GM18951 (cell line): ENCODE measurements around the gene EVC2.

Experiments
- POLR2A ChIP-seq: IDR thresholded peaks from 4 replicates; pipeline ENCODE4 v1.6.1; 2011; ENCODE audit warnings: mild to moderate bottlenecking; ENCODE audit not compliant: insufficient read length, insufficient read depth; ENCODE audit errors: extremely low read depth
- in situ Hi-C: fragments of 300-500 bp; cut with MboI; formaldehyde crosslinking; loops from one replicate; pipeline ENCODE4 v1.12.0; 2022; ENCODE audit warnings: low sequenced_read_pairs, mixed read lengths, inconsistent platforms; ENCODE audit not compliant: unreplicated experiment

The EVC2 gene

DNA sequence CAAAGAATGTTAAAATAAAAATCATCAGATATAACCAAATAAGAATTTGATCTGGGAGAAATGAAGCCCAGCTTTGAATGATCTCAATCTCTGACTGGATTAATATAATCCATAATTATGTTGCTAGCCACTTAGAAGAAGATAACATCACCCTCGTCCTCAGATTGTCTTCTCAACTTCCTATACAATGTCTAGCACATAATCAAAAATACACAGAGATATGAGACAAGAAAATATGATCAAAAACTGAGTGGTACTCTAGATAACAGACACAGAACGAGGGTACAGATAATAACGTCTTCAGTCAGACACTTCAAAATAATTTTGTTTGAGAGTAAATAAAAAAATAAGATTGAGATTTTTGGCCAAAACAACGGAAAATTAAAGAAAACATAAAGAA is 47.1 kb downstream of the EVC2 start:
- no peak for TF ChIP-seq POLR2A

DNA sequence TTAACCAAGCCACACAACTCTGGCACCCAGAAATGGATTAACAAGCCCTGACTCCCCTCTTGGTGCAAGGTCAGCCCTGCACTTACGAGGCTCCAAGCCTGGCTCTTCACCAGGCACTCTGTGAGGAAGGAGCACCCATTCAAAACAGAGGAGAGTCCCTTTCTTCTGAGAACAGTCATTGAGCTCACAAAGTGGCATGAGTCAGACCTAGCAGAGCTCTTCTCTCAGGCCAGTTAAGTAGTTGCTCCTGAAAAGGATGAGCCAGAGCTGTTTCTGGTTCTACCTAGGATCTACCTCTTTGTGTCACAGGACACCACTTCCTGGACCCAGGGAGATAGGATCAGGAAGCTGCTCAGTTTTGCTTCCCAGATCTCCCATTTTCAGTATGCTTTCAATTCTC is 48.2 kb downstream of the EVC2 start:
- no peak for TF ChIP-seq POLR2A
- in situ Hi-C loops = no loop called here

More for the DNA sequence above, 47.1 kb downstream of the EVC2 start:
- in situ Hi-C loops = no loop called here

GRCh38 chr4:5658974-5659373 is 49.4 kb downstream of the EVC2 start:
- in situ Hi-C loops = no loop called here
- TF ChIP-seq POLR2A = no peak

GRCh38 chr4:5656415-5656814 is 51.9 kb downstream of the EVC2 start:
- in situ Hi-C loops = no loop called here

GRCh38 chr4:5654791-5655190 is 53.6 kb downstream of the EVC2 start:
- TF ChIP-seq POLR2A = no peak
- in situ Hi-C loops = no loop called here

More at GRCh38 chr4:5656415-5656814, 51.9 kb downstream of the EVC2 start:
- no peak for TF ChIP-seq POLR2A

DNA sequence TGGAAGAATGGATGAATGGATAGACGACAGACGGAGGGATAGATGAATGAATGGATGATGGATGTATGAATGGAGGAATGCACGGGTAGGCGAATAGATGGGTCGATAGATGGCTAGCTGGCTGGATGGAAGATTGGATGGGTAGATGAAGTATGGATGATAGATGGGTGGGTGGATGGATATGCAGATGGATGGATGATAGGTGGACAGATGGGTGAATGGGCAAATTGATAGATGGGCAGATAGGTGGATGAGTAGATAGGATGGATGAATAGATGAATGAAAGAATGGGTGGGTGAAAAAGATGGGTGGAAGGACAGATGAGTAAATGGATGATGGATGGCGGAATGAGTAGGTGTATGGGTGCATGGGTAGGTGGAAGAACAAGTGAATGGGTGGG is 57.3 kb downstream of the EVC2 start:
- in situ Hi-C loops = no loop called here
- TF ChIP-seq POLR2A = no peak

DNA sequence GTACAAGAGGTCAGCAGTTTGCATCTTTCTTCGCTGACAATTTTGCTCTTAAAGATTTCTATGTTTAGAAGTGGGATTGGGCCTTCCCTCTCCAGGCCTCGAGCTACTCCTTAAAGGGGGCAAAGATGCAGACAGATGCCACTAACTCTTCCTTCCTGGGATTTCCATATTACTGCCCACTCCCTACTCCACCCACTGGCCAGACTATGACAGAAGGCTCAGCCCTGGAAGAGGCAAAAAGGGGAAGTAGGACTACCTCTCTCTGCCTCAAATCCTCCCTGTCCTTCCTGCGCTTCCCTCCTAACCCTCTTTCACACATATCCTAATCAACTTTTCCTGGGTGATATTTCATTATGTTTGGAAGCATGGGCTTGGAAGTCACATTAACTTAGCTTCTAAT is 58.3 kb downstream of the EVC2 start:
- TF ChIP-seq POLR2A = no peak
- in situ Hi-C loops = no loop called here

GRCh38 chr4:5647351-5647750 is 61.0 kb downstream of the EVC2 start:
- in situ Hi-C loops = no loop called here
- no peak for TF ChIP-seq POLR2A

DNA sequence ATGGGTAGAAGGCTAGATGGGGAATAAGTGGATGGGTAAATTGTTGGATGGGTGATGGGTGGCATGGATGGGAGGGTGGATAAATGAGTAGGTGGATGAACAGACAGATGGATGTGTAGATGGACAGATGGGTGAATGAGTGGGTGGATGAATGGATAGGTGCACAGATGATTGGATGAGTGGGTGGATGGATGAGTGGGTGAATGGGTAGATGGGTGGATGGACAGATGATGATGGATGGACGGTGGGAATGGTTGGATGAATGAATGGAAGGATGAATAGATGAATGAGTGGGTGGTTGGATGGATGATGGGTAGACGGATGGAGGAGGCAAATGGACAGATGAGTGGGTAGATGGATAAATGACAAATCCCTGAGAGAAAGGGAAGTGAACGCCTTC is 68.3 kb downstream of the EVC2 start:
- TF ChIP-seq POLR2A = no peak
- in situ Hi-C loops = no loop called here

- in situ Hi-C loops = no loop called here
These were observed 68.8 kb downstream of the EVC2 start for GRCh38 chr4:5639556-5639955.

DNA sequence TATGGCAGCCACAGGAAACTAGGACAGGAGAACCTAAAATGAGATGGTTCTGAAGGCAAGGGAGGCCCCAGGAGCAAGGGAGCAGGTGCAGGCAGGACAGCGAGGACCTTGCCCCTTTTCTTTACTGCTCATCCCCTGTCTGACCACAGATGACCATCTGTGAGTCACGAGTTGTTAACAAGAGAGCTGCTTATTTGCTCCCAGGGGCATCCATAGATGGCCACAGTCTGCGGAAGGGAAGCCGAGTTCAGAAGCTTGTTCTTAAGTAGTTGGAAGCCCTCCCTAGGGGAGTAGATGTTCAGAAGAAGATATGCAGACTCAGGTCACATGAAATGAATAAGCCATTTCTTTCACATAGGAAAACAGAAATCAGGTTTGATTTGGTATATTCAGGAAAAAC is 69.4 kb downstream of the EVC2 start:
- in situ Hi-C loops = no loop called here

More at GRCh38 chr4:5639556-5639955, 68.8 kb downstream of the EVC2 start:
- TF ChIP-seq POLR2A = no peak

DNA sequence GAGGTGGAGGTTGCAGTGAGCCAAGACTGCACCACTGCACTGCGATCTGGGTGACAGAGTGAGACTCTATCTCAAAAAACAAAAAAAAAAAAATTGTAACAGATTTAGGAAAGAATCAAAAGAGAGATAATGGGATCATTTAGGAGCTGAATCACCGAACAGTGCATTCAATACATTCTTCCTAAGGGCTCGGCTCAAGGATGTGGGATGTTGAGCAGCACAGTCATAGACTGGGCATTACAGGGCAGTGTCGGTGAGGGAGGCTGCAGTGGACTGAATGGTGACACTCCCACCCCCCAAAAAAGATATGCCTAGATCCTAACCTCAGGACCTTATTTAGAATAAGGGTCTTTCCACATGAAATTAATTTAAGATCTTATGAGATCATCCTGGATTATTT is 70.0 kb downstream of the EVC2 start:
- no peak for TF ChIP-seq POLR2A
- in situ Hi-C loops = no loop called here

More for the DNA sequence above, 69.4 kb downstream of the EVC2 start:
- TF ChIP-seq POLR2A = no peak

DNA sequence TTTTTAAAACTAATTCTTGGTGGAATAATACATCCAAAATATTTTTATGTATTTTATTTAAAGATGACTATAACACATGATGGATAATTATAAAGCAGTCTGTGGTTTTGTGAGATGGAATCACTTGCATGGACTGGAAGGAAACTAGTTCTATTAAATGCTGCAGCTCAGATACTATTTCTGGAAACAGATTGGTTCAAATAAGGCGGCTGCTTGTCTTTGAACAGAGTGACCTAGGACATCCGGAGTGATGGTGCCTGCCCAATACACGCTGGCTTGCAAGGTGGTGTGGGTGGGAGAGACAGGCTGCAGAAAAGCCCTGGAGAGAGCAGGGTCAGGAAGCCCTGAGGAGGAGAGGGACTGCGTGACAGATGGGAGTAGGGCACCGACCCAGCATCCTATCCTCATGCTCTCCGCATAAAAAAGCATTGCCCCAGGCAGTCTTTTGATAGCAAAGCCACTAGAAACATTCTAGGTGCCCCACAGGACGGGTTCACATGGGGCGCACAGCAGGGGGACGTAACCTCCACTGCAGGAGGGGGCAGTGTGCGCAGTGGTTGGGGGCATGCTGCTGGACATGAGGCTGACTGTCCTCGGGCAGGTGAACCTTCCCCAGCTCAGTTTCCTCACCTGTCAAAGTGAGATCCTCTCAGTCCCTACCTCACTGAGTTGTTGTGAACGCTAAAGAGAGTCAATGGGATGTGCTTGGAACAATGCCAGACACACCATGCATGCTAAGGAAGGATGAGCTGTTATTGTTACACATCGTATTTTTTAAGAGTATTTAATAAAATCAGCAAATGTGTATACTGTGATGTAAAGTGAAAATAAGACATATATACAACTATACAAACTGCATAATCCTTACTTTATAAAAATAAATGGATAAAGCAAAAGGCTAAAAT is 71.3 kb downstream of the EVC2 start:
- in situ Hi-C loops = no loop called here

DNA sequence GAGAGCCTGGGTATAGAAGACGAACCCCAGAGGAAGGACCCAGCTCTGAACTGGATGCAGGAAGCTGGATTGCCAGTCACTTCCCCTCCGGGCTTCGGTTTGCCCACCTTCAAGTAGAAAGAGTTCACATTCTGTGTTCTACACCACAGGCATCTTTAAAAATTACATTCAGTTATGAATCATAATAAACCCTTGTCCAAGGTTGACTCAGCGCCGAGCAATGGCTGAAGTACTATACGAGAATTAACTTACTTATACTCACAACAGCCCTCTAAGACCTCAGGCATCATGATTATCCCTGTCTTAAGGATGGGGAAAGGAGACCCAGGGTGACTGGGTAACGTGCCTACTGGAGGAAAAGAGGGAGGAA is 72.5 kb downstream of the EVC2 start:
- in situ Hi-C loops = no loop called here
- TF ChIP-seq POLR2A = no peak

More for the DNA sequence above, 71.3 kb downstream of the EVC2 start:
- no peak for TF ChIP-seq POLR2A
